ENCODE results near the gene RPL19. TPM values are rescaled to one million over a fixed set of nuclear protein-coding genes. Genes with fewer than 3 reads are reported as not detected.

RPL19 gene
- polyA plus RNA-seq, 1 donor (not counting 4 experiments of a cell fraction or from before 2014, with no cell fraction given), result 1,957 TPM

- Histone ChIP-seq H3K4me2 (ENCODE audit: control insufficient read depth, extremely low read depth, insufficient read depth, low read depth, low read length) (peak overlapping the region; percentile 73), H3K27ac (ENCODE audit: control insufficient read depth, insufficient read depth, low read length) (no peak overlapping the region), H3K9ac (ENCODE audit: control insufficient read depth, extremely low read depth, insufficient read depth, low read length) (no peak overlapping the region), H3K27me3 (ENCODE audit: control insufficient read depth, extremely low read depth, insufficient read depth, low read length) (peaks cover 15% of the 10 kb centered on the region), H3K36me3 (ENCODE audit: control insufficient read depth in 2 of 2, extremely low read depth in 1 of 2, insufficient read depth in 2 of 2, low read length in 2 of 2) (no peaks in the 10 kb centered on the region), H3K9me3 (ENCODE audit: control insufficient read depth, low read depth, low read length) (no peaks in the 10 kb centered on the region), H3K79me2 (ENCODE audit: control insufficient read depth, insufficient read depth, low read length) (no peaks in the 10 kb centered on the region), H2AFZ (ENCODE audit: control insufficient read depth, low read length) (peak overlapping the region; percentile 76), H3K4me1 (ENCODE audit: control insufficient read depth, extremely low read depth, insufficient read depth, low read length) (peaks cover 9% of the 10 kb centered on the region), H4K20me1 (ENCODE audit: control insufficient read depth, extremely low read depth, insufficient read depth, low read length) (no peaks in the 10 kb centered on the region), H3K4me3 (ENCODE audit: control insufficient read depth in 2 of 3, extremely low read depth in 1 of 3, insufficient read depth in 2 of 3, low read depth in 1 of 3, low read length in 3 of 3) (peak overlapping the region in 1 of 3 experiments; percentile 52), H3K9me1 (ENCODE audit: control insufficient read depth, extremely low read depth, insufficient read depth, low read length) (no peaks in the 10 kb centered on the region)
- DNase-seq (ENCODE audit: low read depth, low spot score) (no peak), FAIRE-seq (no peak)
- dilution Hi-C loops (cut with MboI; ENCODE audit: extremely low pct_ligation_motif_present, low sequenced_read_pairs), result no loop called here
- TF ChIP-seq, protein P1, sequence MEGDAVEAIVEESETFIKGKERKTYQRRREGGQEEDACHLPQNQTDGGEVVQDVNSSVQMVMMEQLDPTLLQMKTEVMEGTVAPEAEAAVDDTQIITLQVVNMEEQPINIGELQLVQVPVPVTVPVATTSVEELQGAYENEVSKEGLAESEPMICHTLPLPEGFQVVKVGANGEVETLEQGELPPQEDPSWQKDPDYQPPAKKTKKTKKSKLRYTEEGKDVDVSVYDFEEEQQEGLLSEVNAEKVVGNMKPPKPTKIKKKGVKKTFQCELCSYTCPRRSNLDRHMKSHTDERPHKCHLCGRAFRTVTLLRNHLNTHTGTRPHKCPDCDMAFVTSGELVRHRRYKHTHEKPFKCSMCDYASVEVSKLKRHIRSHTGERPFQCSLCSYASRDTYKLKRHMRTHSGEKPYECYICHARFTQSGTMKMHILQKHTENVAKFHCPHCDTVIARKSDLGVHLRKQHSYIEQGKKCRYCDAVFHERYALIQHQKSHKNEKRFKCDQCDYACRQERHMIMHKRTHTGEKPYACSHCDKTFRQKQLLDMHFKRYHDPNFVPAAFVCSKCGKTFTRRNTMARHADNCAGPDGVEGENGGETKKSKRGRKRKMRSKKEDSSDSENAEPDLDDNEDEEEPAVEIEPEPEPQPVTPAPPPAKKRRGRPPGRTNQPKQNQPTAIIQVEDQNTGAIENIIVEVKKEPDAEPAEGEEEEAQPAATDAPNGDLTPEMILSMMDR (optimal IDR thresholded peaks at IDR 0.05 in 1 of 3, IDR thresholded peaks at IDR 0.05 in 1 of 3, conservative IDR thresholded peaks at IDR 0.05 in 1 of 3; ENCODE audit: extremely low read depth in 1 of 3, insufficient read depth in 2 of 3, low read length in 3 of 3), result no peak
- TF ChIP-seq EZH2 (IDR thresholded peaks at IDR 0.05; ENCODE audit: low read length), result no peak
Measured at GRCh38 chr17:39165178-39165840, 34.8 kb upstream of the RPL19 start.

DNA sequence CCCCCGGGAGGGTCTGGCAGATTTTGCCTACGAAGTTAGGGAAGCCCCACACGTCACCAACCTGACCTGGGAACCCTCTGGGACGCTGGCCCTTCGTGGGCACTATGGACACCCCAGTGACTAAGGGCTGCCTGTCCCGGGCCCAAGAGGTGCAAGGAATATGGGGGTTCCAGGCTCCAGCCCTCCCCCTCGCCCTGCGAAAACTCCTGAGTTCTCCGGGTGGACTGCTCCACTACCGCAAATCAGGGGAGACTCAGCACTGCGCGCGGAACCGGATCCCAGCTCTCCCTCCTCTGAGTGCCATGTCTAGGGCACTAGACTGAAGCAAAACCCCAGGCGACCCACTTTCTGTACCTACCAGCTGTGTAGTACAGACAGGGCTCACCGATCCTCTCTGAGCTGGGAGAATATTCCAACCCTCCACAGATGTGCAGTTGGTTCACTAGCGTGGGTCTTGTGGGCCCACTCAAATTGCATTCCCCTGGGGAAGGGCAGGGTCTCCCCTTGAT lies 34.2 kb upstream of the RPL19 start, which contains the start of gene ARL5C:
TSS of gene ARL5C (minus strand) at position 321 of the 509 bp plus-strand sequence. CDS start 401 bp downstream, outside the sequence.
- H3K27me3 ChIP-seq (ENCODE audit: control insufficient read depth, extremely low read depth, insufficient read depth, low read length), result peaks cover 10% of the 10 kb centered on the region
- no peak within 1 kb of the TSS for H3K9ac ChIP-seq (ENCODE audit: control insufficient read depth, extremely low read depth, insufficient read depth, low read length)
- no peak for DNase-seq (ENCODE audit: low read depth, low spot score)
- dilution Hi-C loops (cut with MboI; ENCODE audit: extremely low pct_ligation_motif_present, low sequenced_read_pairs), result no loop called here
- no peaks in the 10 kb centered on the region for H3K79me2 ChIP-seq (ENCODE audit: control insufficient read depth, insufficient read depth, low read length)
- H3K9me1 ChIP-seq (ENCODE audit: control insufficient read depth, extremely low read depth, insufficient read depth, low read length), result no peaks in the 10 kb centered on the region
- peak within 1 kb of the TSS in 1 of 3 experiments; percentile 52 for H3K4me3 ChIP-seq (ENCODE audit: control insufficient read depth in 2 of 3, extremely low read depth in 1 of 3, insufficient read depth in 2 of 3, low read depth in 1 of 3, low read length in 3 of 3)
- TF ChIP-seq EZH2 (IDR thresholded peaks at IDR 0.05; ENCODE audit: low read length), result no peak
- TF ChIP-seq, protein P1 (optimal IDR thresholded peaks at IDR 0.05 in 1 of 3, IDR thresholded peaks at IDR 0.05 in 1 of 3, conservative IDR thresholded peaks at IDR 0.05 in 1 of 3; ENCODE audit: extremely low read depth in 1 of 3, insufficient read depth in 2 of 3, low read length in 3 of 3), result no peak
- H3K4me2 ChIP-seq (ENCODE audit: control insufficient read depth, extremely low read depth, insufficient read depth, low read depth, low read length), result peak within 1 kb of the TSS; percentile 73
- peaks cover 9% of the 10 kb centered on the region for H3K4me1 ChIP-seq (ENCODE audit: control insufficient read depth, extremely low read depth, insufficient read depth, low read length)
- peak within 1 kb of the TSS; percentile 76 for H2AFZ ChIP-seq (ENCODE audit: control insufficient read depth, low read length)
- H3K27ac ChIP-seq (ENCODE audit: control insufficient read depth, insufficient read depth, low read length), result no peak within 1 kb of the TSS
- H3K9me3 ChIP-seq (ENCODE audit: control insufficient read depth, low read depth, low read length), result no peaks in the 10 kb centered on the region
- no peaks in the 10 kb centered on the region for H3K36me3 ChIP-seq (ENCODE audit: control insufficient read depth in 2 of 2, extremely low read depth in 1 of 2, insufficient read depth in 2 of 2, low read length in 2 of 2)
- no peaks in the 10 kb centered on the region for H4K20me1 ChIP-seq (ENCODE audit: control insufficient read depth, extremely low read depth, insufficient read depth, low read length)
- FAIRE-seq, result no peak

Data from keratinocyte (primary cell).